Measurements from ENCODE around the gene SLC38A6. TPM values are rescaled to one million over a fixed set of nuclear protein-coding genes. Genes with fewer than 3 reads are reported as not detected.

Gene SLC38A6
- total and polyA plus RNA-seq, 11 donors: 1.6 to 19.6 (median 3.5) TPM

GRCh38 chr14:61025251-61026223 lies 44.5 kb downstream of the SLC38A6 start:
- Histone ChIP-seq H3K4me3 (no peak overlapping the region), H3K27ac (no peak overlapping the region), H3K36me3 (no peaks in the 10 kb centered on the region), H3K27me3 (no peaks in the 10 kb centered on the region), H3K9me3 (no peaks in the 10 kb centered on the region), H3K4me1 (no peaks in the 10 kb centered on the region)
- DNase-seq: peak; percentile 40 to 47 (median 45)
- peak in 2 of 4 donors; percentile 54 to 57 for ATAC-seq
- TF ChIP-seq POLR2A (IDR thresholded peaks at IDR 0.05) (no peak), CTCF (IDR thresholded peaks at IDR 0.05) (peak; percentile 81 to 96 (median 88))
- intact Hi-C loops (cut with DNase I): loop anchor here (1.0 to 10.0 kb wide), 11 partner anchors 219 to 401 kb away; no protein-coding TSS in a partner anchor
- WGBS, 4 donors: 55 to 59% (median 57%) methylated on average over 7 of the region's 7 CpGs

DNA sequence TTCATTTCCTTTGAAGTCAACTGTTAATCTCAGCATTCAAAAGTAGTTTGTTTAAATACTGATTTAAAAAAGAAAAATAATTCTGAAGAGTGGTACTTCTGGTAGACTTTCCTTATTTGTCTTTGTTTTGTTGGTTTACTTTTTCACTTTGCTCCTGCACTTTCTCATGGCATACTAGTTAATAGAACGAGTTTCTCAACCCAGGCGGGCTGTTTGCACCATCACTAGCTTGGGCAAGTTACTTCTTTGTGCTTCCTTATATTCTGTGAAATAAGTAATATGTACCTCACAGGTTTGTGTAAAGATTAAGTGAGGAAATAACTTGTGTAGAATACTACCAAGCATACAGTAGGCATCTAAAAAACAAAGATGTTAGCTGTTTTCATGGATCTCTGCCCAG lies 45.5 kb downstream of the SLC38A6 start:
- WGBS, 4 donors: 91 to 95% (median 93%) methylated on average over 2 of the region's 2 CpGs
- no peaks in the 10 kb centered on the region for H3K9me3 ChIP-seq
- no peak overlapping the region for H3K27ac ChIP-seq
- no peaks in the 10 kb centered on the region for H3K27me3 ChIP-seq
- no peak for TF ChIP-seq POLR2A (IDR thresholded peaks at IDR 0.05)
- TF ChIP-seq CTCF (IDR thresholded peaks at IDR 0.05): no peak
- H3K4me1 ChIP-seq: no peaks in the 10 kb centered on the region
- no peak overlapping the region for H3K4me3 ChIP-seq
- H3K36me3 ChIP-seq: no peaks in the 10 kb centered on the region
- intact Hi-C loops (cut with DNase I): loop anchor here in 9 of 10 donors (2.0 to 10.0 kb wide), 6 partner anchors 218 to 402 kb away; no protein-coding TSS in a partner anchor
- ATAC-seq (no peak), DNase-seq (peak in 1 of 5 donors; percentile 18)

DNA sequence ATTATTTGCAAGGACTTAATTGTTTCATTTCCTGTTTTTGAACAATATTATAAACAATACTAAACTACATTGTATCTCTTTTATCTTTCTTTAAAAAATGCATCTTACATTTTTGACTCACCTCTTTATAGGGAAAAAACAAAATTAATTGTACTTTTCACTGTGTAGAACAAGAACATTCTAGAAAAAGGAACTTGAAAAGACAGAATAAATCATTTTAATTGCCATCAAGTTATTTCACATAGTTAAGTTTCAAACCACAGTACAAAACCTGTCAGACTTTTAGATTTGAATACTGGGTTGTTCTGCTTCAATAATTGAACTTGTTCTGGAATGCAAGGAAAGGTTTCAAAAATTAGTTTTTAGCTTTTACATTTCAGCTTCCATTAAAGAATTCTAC lies 50.0 kb downstream of the SLC38A6 start:
- no peaks in the 10 kb centered on the region for H3K9me3 ChIP-seq
- H3K27ac ChIP-seq: no peak overlapping the region
- H3K27me3 ChIP-seq: no peaks in the 10 kb centered on the region
- H3K4me1 ChIP-seq: peaks cover 0 to 10% (median 0%) of the 10 kb centered on the region in 12 donors
- TF ChIP-seq CTCF (IDR thresholded peaks at IDR 0.05) (no peak), POLR2A (IDR thresholded peaks at IDR 0.05) (no peak)
- ATAC-seq (no peak), DNase-seq (no peak)
- H3K36me3 ChIP-seq: no peaks in the 10 kb centered on the region
- intact Hi-C loops (cut with DNase I): no loop called here
- no peak overlapping the region for H3K4me3 ChIP-seq

GRCh38 chr14:61033054-61033453 lies 52.0 kb downstream of the SLC38A6 start:
- Histone ChIP-seq H3K4me1 (peaks cover 0 to 10% (median 0%) of the 10 kb centered on the region in 12 donors), H3K27me3 (no peaks in the 10 kb centered on the region), H3K27ac (no peak overlapping the region), H3K9me3 (no peaks in the 10 kb centered on the region), H3K4me3 (no peak overlapping the region), H3K36me3 (no peaks in the 10 kb centered on the region)
- no peak for DNase-seq
- 91 to 95% (median 91%) methylated on average over 3 of the region's 3 CpGs for WGBS, 4 donors
- TF ChIP-seq POLR2A (IDR thresholded peaks at IDR 0.05) (no peak), CTCF (IDR thresholded peaks at IDR 0.05) (no peak)
- intact Hi-C loops (cut with DNase I): no loop called here
- ATAC-seq: no peak

Data from heart left ventricle (tissue), 16 donors.